Thyroid gland (tissue), 4 donors: ENCODE results near the gene MRPL43. TPM values are rescaled to one million over a fixed set of nuclear protein-coding genes. Genes with fewer than 3 reads are reported as not detected.
A peak's percentile ranks its signal among the peaks of the same experiment; 100 is the strongest.

Experiments
- DNase-seq, 2 donors: peaks; one replicate each; pipeline ENCODE4 v3.0.0-alpha.2; 2019
- H3K27ac ChIP-seq, 3 donors: fragments of 200-600 bp; sonication (generic); 1 replicate in 2 of 3; 2 replicates in 1 of 3; pipeline ENCODE4 v1.5.1; 2016 to 2019; ENCODE audit warnings: mild to moderate bottlenecking in 1 of 3, moderate library complexity in 1 of 3
- H3K27me3 ChIP-seq: fragments of 200-600 bp; sonication (generic); one replicate; pipeline ENCODE4 v1.5.1; 2019
- H3K36me3 ChIP-seq, 2 donors: fragments of 200-600 bp; sonication (generic); one replicate each; pipeline ENCODE4 v1.5.1; 2016 to 2019
- H3K4me1 ChIP-seq, 2 donors: fragments of 200-600 bp; sonication (generic); one replicate each; pipeline ENCODE4 v1.5.1; 2017 to 2019
- H3K4me3 ChIP-seq, 3 donors: fragments of 200-600 bp; sonication (generic); replicated peaks in 1 of 3; 1 replicate in 2 of 3; 2 replicates in 1 of 3; pipeline ENCODE4 v1.5.1; 2016; ENCODE audit warnings: mild to moderate bottlenecking in 1 of 3
- H3K9me3 ChIP-seq: fragments of 200-600 bp; sonication (generic); one replicate; pipeline ENCODE4 v1.5.1; 2017
- POLR2A ChIP-seq, 2 donors: fragments of 450-650 bp; IDR thresholded peaks; one replicate each; pipeline ENCODE4 v1.6.1; 2017; ENCODE audit warnings: antibody characterized with exemption in 2 of 2, mild to moderate bottlenecking in 2 of 2, moderate library complexity in 1 of 2
- WGBS, 2 donors: methylation state at CpG; one replicate each; pipeline ENCODE4 v1.1.5; 2017; 5-methylcytosine and 5-hydroxymethylcytosine counted together
- intact Hi-C: fragments of 100-400 bp; cut with DNase I; formaldehyde crosslinking; loops from one replicate; pipeline ENCODE4 v1.15.1; 2023
- total RNA-seq, 4 donors: library from RNA; depleted of rRNA; stranded (reverse); fragments of >200 nt; gene quantifications; one replicate each; pipeline ENCODE4 v1.2.3, GENCODE V29; 2016
- TF ChIP-seq, protein P1 (sequence below), 6 experiments: fragments of 200-600 bp in 3 of 6; fragments of 450-650 bp in 3 of 6; sonication (generic) in 3 of 6; IDR thresholded peaks; one replicate each; pipeline ENCODE4 v1.5.1; 2016 to 2019; ENCODE audit warnings: antibody characterized with exemption in 6 of 6, mild to moderate bottlenecking in 2 of 6, inconsistent platforms in 1 of 6, moderate library complexity in 1 of 6

The MRPL43 gene
- total RNA-seq, 4 donors from 2014 or later: 86.1 to 178 (median 145) TPM

DNA sequence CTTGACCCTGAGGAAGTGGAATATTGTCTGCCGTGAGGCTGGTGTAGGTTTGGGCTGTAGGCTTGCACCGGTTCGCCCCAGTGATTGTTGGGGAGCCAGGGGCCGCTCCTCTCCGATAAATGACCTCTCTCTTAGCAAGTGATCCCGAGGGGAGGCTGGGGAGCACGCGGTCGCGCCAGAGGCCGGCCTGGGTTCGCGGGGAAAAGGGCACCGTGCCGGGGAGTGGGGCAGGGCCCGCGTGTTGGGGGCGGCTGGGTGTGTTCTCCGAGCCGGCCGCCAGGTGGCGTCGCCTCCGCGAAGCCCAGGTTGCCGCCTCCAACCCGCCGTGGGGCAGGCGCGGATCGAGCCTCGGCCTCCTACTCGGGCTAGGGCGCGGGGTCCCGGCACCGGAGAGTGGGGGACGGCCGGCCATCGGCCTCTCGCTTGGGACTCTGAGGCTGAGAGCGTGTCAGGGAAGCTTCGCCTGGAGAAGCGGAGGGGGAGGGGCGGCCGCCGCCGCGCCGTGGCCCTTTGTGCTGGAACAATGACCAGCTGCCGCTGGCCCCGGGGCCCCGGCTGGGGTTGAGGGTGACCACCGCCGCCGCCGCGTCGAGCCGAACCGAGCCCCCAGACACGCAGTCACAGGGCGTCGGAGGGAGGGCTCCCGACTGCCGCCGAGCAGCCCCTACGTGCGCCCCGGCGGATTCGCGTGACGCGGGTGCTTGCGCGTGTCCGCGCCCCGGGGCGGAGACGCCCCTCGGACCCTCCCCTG is 11.9 kb upstream of the MRPL43 start:
- peaks cover 9 to 10% of the 10 kb centered on the region in 2 donors for H3K36me3 ChIP-seq
- intact Hi-C loops: no loop called here
- H3K4me3 ChIP-seq: peak overlapping the region; percentile 18 to 81 (median 62)
- 1 to 5% methylated on average over 6 to 11 of the region's 83 CpGs for WGBS, 2 donors
- peak overlapping the region; percentile 99 to 100 (median 99) for H3K27ac ChIP-seq
- H3K27me3 ChIP-seq: no peaks in the 10 kb centered on the region
- H3K4me1 ChIP-seq: peaks cover 29 to 39% of the 10 kb centered on the region in 2 donors
- no peaks in the 10 kb centered on the region for H3K9me3 ChIP-seq
- peak; percentile 79 to 82 for DNase-seq
- TF ChIP-seq POLR2A (IDR thresholded peaks at IDR 0.05): peak; percentile 85 to 95
- TF ChIP-seq, protein P1, sequence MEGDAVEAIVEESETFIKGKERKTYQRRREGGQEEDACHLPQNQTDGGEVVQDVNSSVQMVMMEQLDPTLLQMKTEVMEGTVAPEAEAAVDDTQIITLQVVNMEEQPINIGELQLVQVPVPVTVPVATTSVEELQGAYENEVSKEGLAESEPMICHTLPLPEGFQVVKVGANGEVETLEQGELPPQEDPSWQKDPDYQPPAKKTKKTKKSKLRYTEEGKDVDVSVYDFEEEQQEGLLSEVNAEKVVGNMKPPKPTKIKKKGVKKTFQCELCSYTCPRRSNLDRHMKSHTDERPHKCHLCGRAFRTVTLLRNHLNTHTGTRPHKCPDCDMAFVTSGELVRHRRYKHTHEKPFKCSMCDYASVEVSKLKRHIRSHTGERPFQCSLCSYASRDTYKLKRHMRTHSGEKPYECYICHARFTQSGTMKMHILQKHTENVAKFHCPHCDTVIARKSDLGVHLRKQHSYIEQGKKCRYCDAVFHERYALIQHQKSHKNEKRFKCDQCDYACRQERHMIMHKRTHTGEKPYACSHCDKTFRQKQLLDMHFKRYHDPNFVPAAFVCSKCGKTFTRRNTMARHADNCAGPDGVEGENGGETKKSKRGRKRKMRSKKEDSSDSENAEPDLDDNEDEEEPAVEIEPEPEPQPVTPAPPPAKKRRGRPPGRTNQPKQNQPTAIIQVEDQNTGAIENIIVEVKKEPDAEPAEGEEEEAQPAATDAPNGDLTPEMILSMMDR (IDR thresholded peaks at IDR 0.05): peak; percentile 77 to 96 (median 94)

DNA sequence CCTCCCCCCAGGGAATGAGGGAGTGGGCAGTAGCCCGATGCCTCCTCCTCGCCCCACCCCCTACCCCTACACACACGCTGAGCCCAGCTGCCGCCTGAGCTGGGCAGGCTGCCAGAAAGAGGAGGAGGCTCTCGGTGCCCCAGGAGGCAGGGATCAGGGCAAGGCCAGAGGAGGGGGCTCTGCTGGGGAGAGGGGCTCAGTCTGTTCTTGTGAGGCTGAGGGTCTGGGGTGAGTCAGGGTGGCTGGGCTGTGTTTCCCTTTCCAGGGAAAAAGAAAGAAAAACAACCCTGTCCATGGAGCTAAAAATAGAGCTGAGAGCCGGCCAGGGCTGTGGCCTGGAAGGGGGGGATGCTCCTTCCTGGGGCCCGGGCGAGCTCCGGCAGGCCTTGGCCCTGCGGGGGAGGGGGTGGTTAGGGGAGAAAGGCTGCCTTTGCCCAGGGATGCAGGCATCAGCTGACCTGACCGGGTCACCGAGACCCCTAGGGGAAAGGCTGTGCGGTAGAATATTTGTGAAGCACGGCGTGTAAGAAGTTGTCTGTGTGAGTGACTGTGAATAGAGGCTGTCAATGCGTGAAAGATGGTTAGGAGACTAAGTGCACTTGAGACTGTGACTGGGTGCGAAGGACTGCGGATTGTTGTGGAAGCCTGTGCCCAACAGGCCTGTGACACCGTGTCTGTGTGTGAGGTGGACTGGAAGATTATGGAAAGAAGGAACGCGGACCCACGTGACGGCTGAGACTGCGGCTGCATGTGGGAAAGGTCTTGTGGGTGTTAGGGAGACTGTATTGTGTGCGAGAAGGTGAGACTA is 11.1 kb upstream of the MRPL43 start:
- H3K27ac ChIP-seq: peak overlapping the region; percentile 99 to 100 (median 99)
- H3K36me3 ChIP-seq: peaks cover 1 to 2% of the 10 kb centered on the region in 2 donors
- H3K27me3 ChIP-seq: no peaks in the 10 kb centered on the region
- 2 to 3% methylated on average over 21 to 25 of the region's 25 CpGs for WGBS, 2 donors
- no peaks in the 10 kb centered on the region for H3K9me3 ChIP-seq
- H3K4me3 ChIP-seq: peak overlapping the region; percentile 59 to 81 (median 62)
- intact Hi-C loops: no loop called here
- peak; percentile 89 to 92 for DNase-seq
- peaks cover 29 to 39% of the 10 kb centered on the region in 2 donors for H3K4me1 ChIP-seq
- TF ChIP-seq, protein P1 (IDR thresholded peaks at IDR 0.05): no peak
- peak in 1 of 2 donors; percentile 36 for TF ChIP-seq POLR2A (IDR thresholded peaks at IDR 0.05)

DNA sequence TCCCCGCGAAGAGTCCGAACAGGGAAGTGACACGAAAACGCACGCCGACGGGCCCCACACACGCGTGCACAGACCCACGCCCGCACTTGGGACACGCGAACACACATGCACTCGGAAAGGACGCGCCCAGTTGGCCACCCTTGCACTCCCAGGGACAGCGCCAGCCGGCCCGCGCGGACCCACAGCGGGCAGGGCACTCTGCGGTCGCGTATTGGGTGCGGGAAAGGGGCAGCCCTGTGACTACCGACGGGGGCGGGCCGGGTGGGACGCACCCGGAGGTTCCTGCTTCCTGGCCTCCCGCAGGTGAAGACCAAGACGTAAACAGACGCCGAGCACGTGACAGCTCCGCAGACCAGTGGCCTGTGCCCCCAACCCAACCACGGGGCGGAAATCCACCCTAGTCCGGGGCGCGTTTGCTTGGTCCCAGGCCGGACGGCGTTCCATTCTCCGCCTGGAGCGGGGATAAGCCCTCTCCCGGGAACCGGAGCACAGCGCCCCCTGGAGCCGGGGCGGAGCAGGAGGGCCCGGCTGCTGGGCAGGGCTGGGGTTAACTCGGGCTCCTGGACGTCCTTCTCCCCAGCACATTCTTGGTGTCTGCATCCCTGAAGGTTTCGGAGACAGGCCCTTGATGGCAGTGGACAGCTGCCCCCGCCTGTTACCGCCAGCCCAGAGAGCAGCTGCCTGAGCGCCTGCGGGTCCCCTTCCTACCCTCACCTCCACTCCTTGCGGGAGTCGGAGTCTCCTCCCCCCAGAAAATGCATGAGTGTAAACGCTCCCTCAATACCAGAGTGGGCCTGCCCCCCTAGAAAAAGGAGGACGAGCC is 10.3 kb upstream of the MRPL43 start:
- TF ChIP-seq, protein P1 (IDR thresholded peaks at IDR 0.05): peak; percentile 33 to 87 (median 79)
- TF ChIP-seq POLR2A (IDR thresholded peaks at IDR 0.05): peak; percentile 36 to 51
- Histone ChIP-seq H3K4me3 (peak overlapping the region; percentile 59 to 67 (median 62)), H3K27ac (peak overlapping the region; percentile 99 to 100 (median 99)), H3K9me3 (no peaks in the 10 kb centered on the region), H3K36me3 (peaks cover 0 to 5% of the 10 kb centered on the region in 2 donors), H3K27me3 (no peaks in the 10 kb centered on the region), H3K4me1 (peaks cover 29 to 37% of the 10 kb centered on the region in 2 donors)
- intact Hi-C loops: no loop called here
- DNase-seq: peak; percentile 69 to 75
- WGBS, 2 donors: 0% methylated on average over 13 to 24 of the region's 66 CpGs

DNA sequence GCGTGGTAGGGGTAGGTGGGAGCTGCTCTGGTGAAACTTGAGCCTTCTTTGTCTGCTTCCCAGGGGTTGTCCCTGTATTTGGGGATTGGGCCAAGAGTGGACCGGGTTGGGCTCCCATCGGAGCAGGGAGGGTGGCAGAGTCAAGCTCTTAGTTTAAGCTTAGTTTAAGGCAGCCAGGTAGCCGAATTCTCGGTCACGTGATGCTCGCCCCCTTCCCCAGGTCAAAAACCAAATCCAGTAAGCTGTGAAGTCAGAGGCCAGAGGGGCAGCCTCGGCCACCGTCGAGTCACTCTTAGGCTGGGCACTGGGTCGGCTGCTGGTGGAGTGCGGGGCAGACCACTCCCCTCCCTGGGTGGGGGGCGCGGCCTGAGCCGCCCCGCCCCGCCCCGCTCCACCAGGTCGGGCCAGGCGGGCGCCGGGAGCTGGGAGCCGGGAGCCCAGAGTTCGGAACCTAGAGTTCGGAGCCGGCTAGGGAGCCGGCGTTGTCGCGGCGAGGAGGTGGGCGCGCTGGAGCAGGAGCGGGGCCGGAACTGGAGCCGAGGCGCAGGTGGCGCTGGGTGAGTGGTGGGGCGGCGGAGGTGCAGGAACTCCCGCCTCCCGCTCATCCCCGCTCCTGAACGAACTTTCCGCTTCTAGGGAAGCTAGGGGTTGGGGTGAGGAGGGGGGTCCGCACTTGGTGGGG is 9.5 kb upstream of the MRPL43 start:
- Histone ChIP-seq H3K27ac (peak overlapping the region; percentile 99 to 100 (median 99)), H3K4me3 (peak overlapping the region; percentile 59 to 67 (median 62)), H3K4me1 (peaks cover 28 to 29% of the 10 kb centered on the region in 2 donors), H3K9me3 (no peaks in the 10 kb centered on the region), H3K27me3 (no peaks in the 10 kb centered on the region), H3K36me3 (peaks cover 0 to 5% of the 10 kb centered on the region in 2 donors)
- TF ChIP-seq, protein P1 (IDR thresholded peaks at IDR 0.05): peak in 1 of 6 experiments; percentile 30
- peak; percentile 20 to 76 for TF ChIP-seq POLR2A (IDR thresholded peaks at IDR 0.05)
- WGBS, 2 donors: 3 to 7% methylated on average over 15 to 28 of the region's 46 CpGs
- peak; percentile 64 to 66 for DNase-seq
- intact Hi-C loops: no loop called here
